ACC112 (cell line): ENCODE data around the gene COPS9.

Experiments
- H2AFZ ChIP-seq: fragments of 200-600 bp; sonication (generic); one replicate; pipeline ENCODE4 v1.6.0; 2017; ENCODE audit warnings: antibody characterized with exemption, low read length; ENCODE audit not compliant: unreplicated experiment
- H3K27ac ChIP-seq: fragments of 200-600 bp; sonication (generic); 2 replicates; pipeline ENCODE4 v1.5.1; 2014; ENCODE audit warnings: low read depth, mild to moderate bottlenecking, antibody characterized with exemption, low read length, moderate library complexity
- H3K27me3 ChIP-seq: fragments of 200-600 bp; sonication (generic); 2 replicates; pipeline ENCODE4 v1.6.1; 2014; ENCODE audit warnings: mild to moderate bottlenecking, antibody characterized with exemption, low read length, moderate library complexity, mixed read lengths; ENCODE audit not compliant: insufficient read depth
- H3K36me3 ChIP-seq: fragments of 200-600 bp; sonication (generic); 2 replicates; pipeline ENCODE4 v1.6.1; 2016; ENCODE audit warnings: mild to moderate bottlenecking, antibody characterized with exemption, low read length, moderate library complexity, mixed read lengths; ENCODE audit not compliant: insufficient read depth
- H3K4me1 ChIP-seq: fragments of 200-600 bp; sonication (generic); one replicate; pipeline ENCODE4 v1.6.1; 2016; ENCODE audit warnings: low read length, mixed read lengths; ENCODE audit not compliant: insufficient read depth, unreplicated experiment, control insufficient read depth
- H3K4me3 ChIP-seq: fragments of 200-600 bp; sonication (generic); 2 replicates; pipeline ENCODE4 v1.5.1; 2014; ENCODE audit warnings: mild to moderate bottlenecking, low read depth, low read length
- H3K79me2 ChIP-seq: fragments of 200-600 bp; sonication (generic); one replicate; pipeline ENCODE4 v1.6.0; 2016; ENCODE audit warnings: low read length; ENCODE audit not compliant: control insufficient read depth, unreplicated experiment, insufficient read depth

Gene COPS9

GRCh38 chr2:240165034-240165433, 28.9 kb upstream of the COPS9 start:
- H2AFZ ChIP-seq: no peak overlapping the region
- H3K36me3 ChIP-seq: no peaks in the 10 kb centered on the region
- no peaks in the 10 kb centered on the region for H3K79me2 ChIP-seq
- H3K27me3 ChIP-seq: peaks cover 25% of the 10 kb centered on the region
- no peak overlapping the region for H3K4me3 ChIP-seq
- no peaks in the 10 kb centered on the region for H3K4me1 ChIP-seq
- no peak overlapping the region for H3K27ac ChIP-seq

- H3K4me3 ChIP-seq: no peak overlapping the region
- no peaks in the 10 kb centered on the region for H3K79me2 ChIP-seq
- no peak overlapping the region for H3K27ac ChIP-seq
- H2AFZ ChIP-seq: no peak overlapping the region
- H3K36me3 ChIP-seq: no peaks in the 10 kb centered on the region
- H3K27me3 ChIP-seq: peaks cover 25% of the 10 kb centered on the region
- H3K4me1 ChIP-seq: no peaks in the 10 kb centered on the region
These were observed 28.5 kb upstream of the COPS9 start for GRCh38 chr2:240164586-240164985.

GRCh38 chr2:240163844-240164574, 27.9 kb upstream of the COPS9 start:
- H3K4me3 ChIP-seq: no peak overlapping the region
- no peaks in the 10 kb centered on the region for H3K4me1 ChIP-seq
- no peak overlapping the region for H3K27ac ChIP-seq
- H3K79me2 ChIP-seq: no peaks in the 10 kb centered on the region
- no peaks in the 10 kb centered on the region for H3K36me3 ChIP-seq
- H2AFZ ChIP-seq: no peak overlapping the region
- peaks cover 25% of the 10 kb centered on the region for H3K27me3 ChIP-seq

- no peak overlapping the region for H2AFZ ChIP-seq
- no peaks in the 10 kb centered on the region for H3K79me2 ChIP-seq
- H3K4me3 ChIP-seq: no peak overlapping the region
- H3K27me3 ChIP-seq: peaks cover 25% of the 10 kb centered on the region
- H3K27ac ChIP-seq: no peak overlapping the region
- H3K36me3 ChIP-seq: no peaks in the 10 kb centered on the region
- no peaks in the 10 kb centered on the region for H3K4me1 ChIP-seq
These were observed 27.0 kb upstream of the COPS9 start for GRCh38 chr2:240162939-240163714.

- no peaks in the 10 kb centered on the region for H3K79me2 ChIP-seq
- no peak overlapping the region for H3K27ac ChIP-seq
- H2AFZ ChIP-seq: no peak overlapping the region
- no peaks in the 10 kb centered on the region for H3K4me1 ChIP-seq
- peaks cover 20% of the 10 kb centered on the region for H3K27me3 ChIP-seq
- no peaks in the 10 kb centered on the region for H3K36me3 ChIP-seq
- H3K4me3 ChIP-seq: no peak overlapping the region
These were observed 26.4 kb upstream of the COPS9 start for GRCh38 chr2:240162531-240162930.

- no peak overlapping the region for H2AFZ ChIP-seq
- H3K79me2 ChIP-seq: no peaks in the 10 kb centered on the region
- no peak overlapping the region for H3K4me3 ChIP-seq
- no peaks in the 10 kb centered on the region for H3K4me1 ChIP-seq
- peaks cover 19% of the 10 kb centered on the region for H3K27me3 ChIP-seq
- no peaks in the 10 kb centered on the region for H3K36me3 ChIP-seq
- H3K27ac ChIP-seq: no peak overlapping the region
These were observed 25.9 kb upstream of the COPS9 start for GRCh38 chr2:240162032-240162431.

- Histone ChIP-seq H3K27me3 (peaks cover 13% of the 10 kb centered on the region), H2AFZ (no peak overlapping the region), H3K79me2 (no peaks in the 10 kb centered on the region), H3K36me3 (no peaks in the 10 kb centered on the region), H3K27ac (no peak overlapping the region), H3K4me1 (no peaks in the 10 kb centered on the region), H3K4me3 (no peak overlapping the region)
These were observed 25.1 kb upstream of the COPS9 start for GRCh38 chr2:240161087-240161750.

- no peaks in the 10 kb centered on the region for H3K4me1 ChIP-seq
These were observed 24.4 kb upstream of the COPS9 start for GRCh38 chr2:240160291-240161086.

GRCh38 chr2:240159251-240159839, 23.2 kb upstream of the COPS9 start:
- H3K4me1 ChIP-seq: no peaks in the 10 kb centered on the region
- H3K27ac ChIP-seq: no peak overlapping the region
- H3K27me3 ChIP-seq: peaks cover 14% of the 10 kb centered on the region
- H2AFZ ChIP-seq: no peak overlapping the region
- no peaks in the 10 kb centered on the region for H3K36me3 ChIP-seq
- no peaks in the 10 kb centered on the region for H3K79me2 ChIP-seq
- no peak overlapping the region for H3K4me3 ChIP-seq

More at GRCh38 chr2:240160291-240161086, 24.4 kb upstream of the COPS9 start:
- H3K36me3 ChIP-seq: no peaks in the 10 kb centered on the region
- no peaks in the 10 kb centered on the region for H3K79me2 ChIP-seq
- H3K4me3 ChIP-seq: no peak overlapping the region
- H3K27me3 ChIP-seq: peaks cover 10% of the 10 kb centered on the region
- H2AFZ ChIP-seq: no peak overlapping the region
- H3K27ac ChIP-seq: no peak overlapping the region

- Histone ChIP-seq H3K79me2 (no peaks in the 10 kb centered on the region), H3K4me1 (no peaks in the 10 kb centered on the region), H3K27ac (no peak overlapping the region), H3K36me3 (no peaks in the 10 kb centered on the region), H3K27me3 (peaks cover 23% of the 10 kb centered on the region), H2AFZ (no peak overlapping the region), H3K4me3 (no peak overlapping the region)
These were observed 21.0 kb upstream of the COPS9 start for GRCh38 chr2:240157147-240157470.
